ENCODE results near the gene NT5C2. TPM values are rescaled to one million over a fixed set of nuclear protein-coding genes. Genes with fewer than 3 reads are reported as not detected.
"Not testable (repeated sequence)": the region's sequence is repeated elsewhere in the genome, so short reads cannot be mapped to it uniquely, and the experiment has no call there.

Gene NT5C2
- total RNA-seq, 1 experiment from 2014 or later: 74.6 TPM

DNA sequence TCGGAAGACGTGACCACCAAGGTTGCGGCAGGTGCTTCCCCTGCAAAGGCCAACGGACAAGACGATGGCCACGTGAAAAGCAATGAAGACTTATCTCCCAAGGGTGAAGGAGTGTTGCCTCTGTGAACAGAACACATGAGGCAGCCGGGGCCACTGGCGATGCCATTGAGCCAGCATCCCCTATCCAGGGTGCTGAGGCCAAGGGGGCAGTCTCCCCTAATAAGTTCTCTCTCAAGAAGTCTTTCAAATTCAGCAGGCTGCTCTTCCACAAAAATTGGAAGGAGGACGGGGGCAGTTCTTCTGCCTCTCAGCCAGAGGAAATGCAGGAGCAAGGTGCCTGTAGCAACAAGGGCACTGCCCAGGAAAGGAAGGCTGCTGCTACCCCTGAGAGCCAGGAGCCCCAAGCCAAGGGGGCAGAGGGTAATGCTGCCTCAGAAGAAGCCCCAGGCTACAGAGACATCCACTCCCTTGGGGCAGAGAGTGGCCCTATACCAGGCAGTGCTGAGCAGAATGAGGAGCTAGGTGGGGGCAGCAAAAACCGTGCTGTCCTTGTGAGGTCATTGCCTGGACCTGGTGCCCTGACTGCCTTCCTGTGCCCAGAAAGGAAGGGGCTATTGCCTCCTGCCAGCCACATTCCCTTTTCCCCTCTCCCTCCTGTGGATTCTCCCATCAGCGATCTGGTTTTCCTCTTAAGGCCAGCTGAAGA is 17.3 kb downstream of the NT5C2 start:
- Histone ChIP-seq H3K27ac (ENCODE audit: low read length) (no peak overlapping the region), H2AFZ (ENCODE audit: low read length) (no peak overlapping the region), H4K20me1 (ENCODE audit: low read length) (no peaks in the 10 kb centered on the region), H3F3A (ENCODE audit: low read length, unreplicated experiment) (no peaks in the 10 kb centered on the region), H3K9me2 (replicated peaks; ENCODE audit: low read length) (no peaks in the 10 kb centered on the region), H3K9me3 (ENCODE audit: low read length) (no peaks in the 10 kb centered on the region), H3K4me1 (ENCODE audit: insufficient read depth, low read length) (peaks cover 12% of the 10 kb centered on the region), H3K79me2 (ENCODE audit: low read length) (peaks cover 51% of the 10 kb centered on the region), H3K27me3 (ENCODE audit: low read length) (no peaks in the 10 kb centered on the region), H3K4me2 (ENCODE audit: low read length) (no peak overlapping the region), H3K9ac (ENCODE audit: low read length) (no peak overlapping the region), H3K4me3 (ENCODE audit: low read length) (no peak overlapping the region), H3K36me3 (ENCODE audit: low read depth, low read length) (peaks cover 27% of the 10 kb centered on the region)
- ChIA-PET CTCF (no interaction called here), POLR2A (ENCODE audit: unreplicated experiment) (no interaction called here)
- intact Hi-C loops (cut with micrococcal nuclease): no loop called here
- TF ChIP-seq, protein P1, sequence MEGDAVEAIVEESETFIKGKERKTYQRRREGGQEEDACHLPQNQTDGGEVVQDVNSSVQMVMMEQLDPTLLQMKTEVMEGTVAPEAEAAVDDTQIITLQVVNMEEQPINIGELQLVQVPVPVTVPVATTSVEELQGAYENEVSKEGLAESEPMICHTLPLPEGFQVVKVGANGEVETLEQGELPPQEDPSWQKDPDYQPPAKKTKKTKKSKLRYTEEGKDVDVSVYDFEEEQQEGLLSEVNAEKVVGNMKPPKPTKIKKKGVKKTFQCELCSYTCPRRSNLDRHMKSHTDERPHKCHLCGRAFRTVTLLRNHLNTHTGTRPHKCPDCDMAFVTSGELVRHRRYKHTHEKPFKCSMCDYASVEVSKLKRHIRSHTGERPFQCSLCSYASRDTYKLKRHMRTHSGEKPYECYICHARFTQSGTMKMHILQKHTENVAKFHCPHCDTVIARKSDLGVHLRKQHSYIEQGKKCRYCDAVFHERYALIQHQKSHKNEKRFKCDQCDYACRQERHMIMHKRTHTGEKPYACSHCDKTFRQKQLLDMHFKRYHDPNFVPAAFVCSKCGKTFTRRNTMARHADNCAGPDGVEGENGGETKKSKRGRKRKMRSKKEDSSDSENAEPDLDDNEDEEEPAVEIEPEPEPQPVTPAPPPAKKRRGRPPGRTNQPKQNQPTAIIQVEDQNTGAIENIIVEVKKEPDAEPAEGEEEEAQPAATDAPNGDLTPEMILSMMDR (conservative IDR thresholded peaks at IDR 0.05; ENCODE audit: low read depth, low read length): no peak
- no peak for TF ChIP-seq EZH2phosphoT487 (IDR thresholded peaks at IDR 0.05; ENCODE audit: borderline replicate concordance, low read length)
- TF ChIP-seq EZH2 (IDR thresholded peaks at IDR 0.05; ENCODE audit: low read length, unreplicated experiment): no peak
- no peak for DNase-seq
- no TSS peak for BruUV-seq (replicated peaks)
- no peak for ATAC-seq

- H3K9ac ChIP-seq (ENCODE audit: low read length); H3K9me3 ChIP-seq (ENCODE audit: low read length); intact Hi-C loops (cut with micrococcal nuclease); H3K4me2 ChIP-seq (ENCODE audit: low read length); H3K9me2 ChIP-seq (replicated peaks; ENCODE audit: low read length); H3K27ac ChIP-seq (ENCODE audit: low read length); DNase-seq; H2AFZ ChIP-seq (ENCODE audit: low read length); H3K27me3 ChIP-seq (ENCODE audit: low read length); H3F3A ChIP-seq (ENCODE audit: low read length, unreplicated experiment); H4K20me1 ChIP-seq (ENCODE audit: low read length); BruUV-seq (replicated peaks); POLR2A ChIA-PET (ENCODE audit: unreplicated experiment); ATAC-seq; CTCF ChIA-PET; H3K4me3 ChIP-seq (ENCODE audit: low read length): not testable (repeated sequence)
- peaks cover 44% of the 10 kb centered on the region for H3K79me2 ChIP-seq (ENCODE audit: low read length)
- peaks cover 24% of the 10 kb centered on the region for H3K4me1 ChIP-seq (ENCODE audit: insufficient read depth, low read length)
- H3K36me3 ChIP-seq (ENCODE audit: low read depth, low read length): peaks cover 21% of the 10 kb centered on the region
Observed at GRCh38 chr10:103174324-103174723, 18.7 kb downstream of the NT5C2 start.

- peak; percentile 82 for DNase-seq
- intact Hi-C loops (cut with micrococcal nuclease): no loop called here
- CTCF ChIA-PET: interaction anchor here (1.1 kb wide), 1 partner anchor 68 kb away, joined by 6 read pairs; no protein-coding TSS in a partner anchor
Observed at GRCh38 chr10:103171278-103171677, 21.8 kb downstream of the NT5C2 start.

More at GRCh38 chr10:103171278-103171677, 21.8 kb downstream of the NT5C2 start:
- Histone ChIP-seq H3K27me3 (ENCODE audit: low read length) (no peaks in the 10 kb centered on the region), H3K27ac (ENCODE audit: low read length) (peak overlapping the region; percentile 63), H3K79me2 (ENCODE audit: low read length) (peaks cover 44% of the 10 kb centered on the region), H2AFZ (ENCODE audit: low read length) (no peak overlapping the region), H4K20me1 (ENCODE audit: low read length) (no peaks in the 10 kb centered on the region), H3K9me3 (ENCODE audit: low read length) (no peaks in the 10 kb centered on the region), H3K4me2 (ENCODE audit: low read length) (peak overlapping the region; percentile 41; the same call in 1 of the 2 replicates), H3K36me3 (ENCODE audit: low read depth, low read length) (peaks cover 22% of the 10 kb centered on the region), H3K9me2 (replicated peaks; ENCODE audit: low read length) (no peaks in the 10 kb centered on the region), H3K4me3 (ENCODE audit: low read length) (no peak overlapping the region), H3K9ac (ENCODE audit: low read length) (0 out of 2 replicates have a peak overlapping the region, but pooled peaks have one; percentile 19), H3F3A (ENCODE audit: low read length, unreplicated experiment) (peaks cover 7% of the 10 kb centered on the region), H3K4me1 (ENCODE audit: insufficient read depth, low read length) (peaks cover 40% of the 10 kb centered on the region)
- peak; percentile 57 for ATAC-seq
- TF ChIP-seq, protein P1 (conservative IDR thresholded peaks at IDR 0.05; ENCODE audit: low read depth, low read length): no peak
- TF ChIP-seq EZH2phosphoT487 (IDR thresholded peaks at IDR 0.05; ENCODE audit: borderline replicate concordance, low read length) (no peak), EZH2 (IDR thresholded peaks at IDR 0.05; ENCODE audit: low read length, unreplicated experiment) (no peak)
- POLR2A ChIA-PET (ENCODE audit: unreplicated experiment): no interaction called here
- BruUV-seq (replicated peaks): no TSS peak

Measured in PC-3 (cell line).